SU-DHL-6 (cell line): ENCODE data around the gene CRISP3.

Experiments used
- CTCF ChIP-seq: fragments of 200-600 bp; sonication (generic); IDR thresholded peaks from one replicate; pipeline ENCODE4 v1.5.1; 2017; ENCODE audit warnings: antibody characterized with exemption, mild to moderate bottlenecking, low read length, moderate library complexity; ENCODE audit not compliant: insufficient read depth, poor library complexity, severe bottlenecking
- EZH2phosphoT487 ChIP-seq: fragments of 200-600 bp; sonication (generic), shearing (Covaris generic); conservative IDR thresholded peaks from 2 replicates; pipeline ENCODE4 v1.6.1; 2018; ENCODE audit warnings: mild to moderate bottlenecking, antibody characterized with exemption, low read length, moderate library complexity, mixed read lengths

GRCh38 chr6:49782725-49783124 lies 38.5 kb upstream of the CRISP3 start:
- TF ChIP-seq CTCF (no peak), EZH2phosphoT487 (no peak)
